Ishikawa (cell line): ENCODE data around the gene YPEL5.

ENCODE experiments used
- CEBPB ChIP-seq: IDR thresholded peaks from 2 replicates; pipeline ENCODE4 v1.6.1; 2012
- CREB1 ChIP-seq: IDR thresholded peaks from 2 replicates; pipeline ENCODE4 v1.6.1; 2012; ENCODE audit warnings: low read depth
- EGR1 ChIP-seq: IDR thresholded peaks from 2 replicates; pipeline ENCODE4 v1.6.1; 2012
- EP300 ChIP-seq: IDR thresholded peaks from 2 replicates; pipeline ENCODE4 v1.6.1; 2012; ENCODE audit warnings: borderline replicate concordance
- FOXM1 ChIP-seq: IDR thresholded peaks from 2 replicates; pipeline ENCODE4 v1.6.1; 2012; ENCODE audit warnings: low read depth, borderline replicate concordance
- NFIC ChIP-seq: IDR thresholded peaks from 2 replicates; pipeline ENCODE4 v1.6.1; 2012
- RAD21 ChIP-seq: IDR thresholded peaks from 2 replicates; pipeline ENCODE4 v1.6.1; 2012; ENCODE audit warnings: low read depth
- TAF1 ChIP-seq: IDR thresholded peaks from 2 replicates; pipeline ENCODE4 v1.6.1; 2012; ENCODE audit warnings: low read depth, mild to moderate bottlenecking
- TCF12 ChIP-seq: IDR thresholded peaks from 2 replicates; pipeline ENCODE4 v1.6.1; 2012; ENCODE audit warnings: low read depth
- TEAD4 ChIP-seq: IDR thresholded peaks from 2 replicates; pipeline ENCODE4 v1.6.1; 2012
- USF1 ChIP-seq: IDR thresholded peaks from 2 replicates; pipeline ENCODE4 v1.6.1; 2012
- YY1 ChIP-seq: IDR thresholded peaks from 2 replicates; pipeline ENCODE4 v1.6.1; 2012; ENCODE audit warnings: low read depth
- ZBTB7A ChIP-seq: IDR thresholded peaks from 2 replicates; pipeline ENCODE4 v1.6.1; 2012; ENCODE audit warnings: low read depth
- TF ChIP-seq, protein P1 (sequence below): IDR thresholded peaks from 2 replicates; pipeline ENCODE4 v1.6.1; 2012
- TF ChIP-seq, protein P2 (sequence below): IDR thresholded peaks from 2 replicates; pipeline ENCODE4 v1.6.1; 2012; ENCODE audit warnings: low read depth, mild to moderate bottlenecking

Gene YPEL5

GRCh38 chr2:30172627-30173026 lies 25.8 kb downstream of the YPEL5 start:
- no peak for TF ChIP-seq RAD21
- TF ChIP-seq CREB1, result no peak
- no peak for TF ChIP-seq TEAD4
- TF ChIP-seq CEBPB, result no peak
- TF ChIP-seq ZBTB7A, result no peak
- no peak for TF ChIP-seq NFIC
- TF ChIP-seq, protein P1, sequence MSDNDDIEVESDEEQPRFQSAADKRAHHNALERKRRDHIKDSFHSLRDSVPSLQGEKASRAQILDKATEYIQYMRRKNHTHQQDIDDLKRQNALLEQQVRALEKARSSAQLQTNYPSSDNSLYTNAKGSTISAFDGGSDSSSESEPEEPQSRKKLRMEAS, result no peak
- no peak for TF ChIP-seq YY1
- TF ChIP-seq TAF1, result no peak
- no peak for TF ChIP-seq USF1
- TF ChIP-seq TCF12, result no peak
- no peak for TF ChIP-seq FOXM1
- TF ChIP-seq EP300, result no peak
- no peak for TF ChIP-seq EGR1
- TF ChIP-seq, protein P2, sequence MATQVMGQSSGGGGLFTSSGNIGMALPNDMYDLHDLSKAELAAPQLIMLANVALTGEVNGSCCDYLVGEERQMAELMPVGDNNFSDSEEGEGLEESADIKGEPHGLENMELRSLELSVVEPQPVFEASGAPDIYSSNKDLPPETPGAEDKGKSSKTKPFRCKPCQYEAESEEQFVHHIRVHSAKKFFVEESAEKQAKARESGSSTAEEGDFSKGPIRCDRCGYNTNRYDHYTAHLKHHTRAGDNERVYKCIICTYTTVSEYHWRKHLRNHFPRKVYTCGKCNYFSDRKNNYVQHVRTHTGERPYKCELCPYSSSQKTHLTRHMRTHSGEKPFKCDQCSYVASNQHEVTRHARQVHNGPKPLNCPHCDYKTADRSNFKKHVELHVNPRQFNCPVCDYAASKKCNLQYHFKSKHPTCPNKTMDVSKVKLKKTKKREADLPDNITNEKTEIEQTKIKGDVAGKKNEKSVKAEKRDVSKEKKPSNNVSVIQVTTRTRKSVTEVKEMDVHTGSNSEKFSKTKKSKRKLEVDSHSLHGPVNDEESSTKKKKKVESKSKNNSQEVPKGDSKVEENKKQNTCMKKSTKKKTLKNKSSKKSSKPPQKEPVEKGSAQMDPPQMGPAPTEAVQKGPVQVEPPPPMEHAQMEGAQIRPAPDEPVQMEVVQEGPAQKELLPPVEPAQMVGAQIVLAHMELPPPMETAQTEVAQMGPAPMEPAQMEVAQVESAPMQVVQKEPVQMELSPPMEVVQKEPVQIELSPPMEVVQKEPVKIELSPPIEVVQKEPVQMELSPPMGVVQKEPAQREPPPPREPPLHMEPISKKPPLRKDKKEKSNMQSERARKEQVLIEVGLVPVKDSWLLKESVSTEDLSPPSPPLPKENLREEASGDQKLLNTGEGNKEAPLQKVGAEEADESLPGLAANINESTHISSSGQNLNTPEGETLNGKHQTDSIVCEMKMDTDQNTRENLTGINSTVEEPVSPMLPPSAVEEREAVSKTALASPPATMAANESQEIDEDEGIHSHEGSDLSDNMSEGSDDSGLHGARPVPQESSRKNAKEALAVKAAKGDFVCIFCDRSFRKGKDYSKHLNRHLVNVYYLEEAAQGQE, result no peak

- TF ChIP-seq RAD21 (no peak), EP300 (no peak), CREB1 (no peak), YY1 (no peak), CEBPB (no peak), EGR1 (no peak), NFIC (no peak), TAF1 (no peak), TCF12 (no peak)
- TF ChIP-seq, protein P1, result no peak
- TF ChIP-seq, protein P2, result no peak
Observed at GRCh38 chr2:30177440-30177839, 30.6 kb downstream of the YPEL5 start.

DNA sequence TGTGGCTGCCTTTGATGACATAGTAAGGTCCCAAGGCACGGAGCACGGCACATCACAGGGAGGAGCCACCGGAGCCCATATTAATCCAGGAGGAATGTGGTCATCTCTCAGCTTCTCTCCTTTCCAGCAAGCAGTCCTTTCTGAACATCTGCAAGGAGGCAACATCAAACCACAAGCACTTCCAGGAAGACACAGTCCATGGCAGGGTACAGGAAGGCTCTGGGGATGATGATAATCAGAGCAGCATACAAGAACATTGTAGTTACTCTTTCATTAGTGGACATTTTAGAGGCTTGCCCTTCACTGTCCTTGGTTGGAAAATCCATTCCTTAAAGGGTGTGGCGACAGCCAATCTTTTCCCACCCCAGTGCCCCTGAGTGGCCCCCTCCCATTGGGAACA lies 31.1 kb downstream of the YPEL5 start:
- TF ChIP-seq ZBTB7A, result no peak
- TF ChIP-seq TEAD4, result no peak
- TF ChIP-seq CREB1, result no peak
- no peak for TF ChIP-seq CEBPB
- no peak for TF ChIP-seq YY1
- TF ChIP-seq, protein P2, result no peak
- no peak for TF ChIP-seq NFIC
- TF ChIP-seq EGR1, result no peak
- TF ChIP-seq, protein P1, result no peak
- no peak for TF ChIP-seq USF1
- no peak for TF ChIP-seq RAD21
- TF ChIP-seq TCF12, result no peak
- TF ChIP-seq TAF1, result no peak
- TF ChIP-seq FOXM1, result no peak
- no peak for TF ChIP-seq EP300

DNA sequence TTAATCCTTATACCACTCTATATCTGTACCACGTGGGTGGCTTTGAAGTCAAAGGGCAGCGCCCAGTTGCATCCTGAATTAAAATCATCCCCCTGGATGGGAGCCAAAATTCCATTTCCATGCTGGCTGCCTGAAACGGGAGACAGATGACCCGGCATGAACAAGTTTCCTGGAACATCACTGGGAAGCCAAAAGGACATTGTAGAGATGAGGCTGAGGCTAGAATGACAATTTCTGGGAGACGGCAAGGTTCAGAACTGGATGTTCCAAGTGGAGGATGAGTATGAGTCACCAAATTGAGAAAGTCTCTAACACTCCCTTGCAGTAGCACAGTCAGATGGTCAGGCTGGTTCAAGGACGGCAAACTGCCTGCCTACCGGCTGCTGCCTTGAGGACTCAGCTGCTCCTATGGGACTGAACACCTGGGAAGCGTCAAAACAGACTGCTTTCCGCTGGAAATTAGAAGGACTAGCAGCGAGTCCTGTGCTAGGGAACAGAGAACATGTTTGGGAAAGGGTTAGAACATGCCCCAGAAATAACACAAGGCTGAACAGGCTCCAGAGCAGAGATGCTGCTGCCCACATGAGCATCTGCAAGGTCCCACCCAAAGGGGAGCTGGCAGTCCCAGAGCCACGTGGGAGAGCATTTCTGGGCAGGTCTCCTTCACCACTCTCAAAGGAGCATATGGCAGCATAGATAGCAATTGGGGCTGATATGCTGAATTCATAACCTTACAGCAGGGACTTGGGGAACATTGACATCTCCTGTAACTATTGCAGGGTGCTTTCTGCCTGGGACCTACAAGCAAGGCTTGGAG lies 32.0 kb downstream of the YPEL5 start:
- TF ChIP-seq FOXM1 (no peak), CREB1 (no peak)
- TF ChIP-seq, protein P1, result no peak
